AG09309 (cell line): Measurements from ENCODE around the gene ARHGAP6.

Experiments used
- DNase-seq: peaks from one replicate; pipeline ENCODE4 v3.0.0-alpha.2; 2010; ENCODE audit warnings: low read depth
- H3K4me3 ChIP-seq: 2 replicates; pipeline ENCODE4 v1.5.1; 2011; ENCODE audit warnings: mild to moderate bottlenecking, low read depth, low read length, moderate library complexity; ENCODE audit not compliant: control insufficient read depth
- TF ChIP-seq, protein P1 (sequence below): IDR thresholded peaks from 2 replicates; pipeline ENCODE4 v1.5.1; 2011; ENCODE audit warnings: mild to moderate bottlenecking, low read depth, low read length, inconsistent platforms; ENCODE audit not compliant: insufficient read depth, control insufficient read depth; ENCODE audit errors: missing control alignments

The ARHGAP6 gene

DNA sequence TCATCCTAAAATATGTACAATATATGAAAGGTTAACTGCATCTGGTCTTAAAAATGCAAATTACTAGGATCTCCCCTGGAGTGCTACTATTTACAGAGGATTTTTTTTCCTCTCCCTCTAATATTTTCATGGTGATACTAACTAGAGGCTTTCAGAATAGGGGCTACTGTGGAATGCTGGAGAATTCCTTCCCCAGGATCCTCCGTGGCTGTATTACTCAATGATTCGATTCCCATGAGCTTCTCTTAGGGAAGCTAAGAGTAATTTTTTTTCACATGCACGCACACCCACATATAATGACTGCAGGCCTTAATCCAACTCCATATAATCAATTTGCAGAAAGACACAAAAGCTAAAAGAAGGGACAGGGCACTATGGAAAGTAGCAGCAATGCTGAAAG, 184.7 kb downstream of the ARHGAP6 start:
- no peak overlapping the region for H3K4me3 ChIP-seq
- TF ChIP-seq, protein P1, sequence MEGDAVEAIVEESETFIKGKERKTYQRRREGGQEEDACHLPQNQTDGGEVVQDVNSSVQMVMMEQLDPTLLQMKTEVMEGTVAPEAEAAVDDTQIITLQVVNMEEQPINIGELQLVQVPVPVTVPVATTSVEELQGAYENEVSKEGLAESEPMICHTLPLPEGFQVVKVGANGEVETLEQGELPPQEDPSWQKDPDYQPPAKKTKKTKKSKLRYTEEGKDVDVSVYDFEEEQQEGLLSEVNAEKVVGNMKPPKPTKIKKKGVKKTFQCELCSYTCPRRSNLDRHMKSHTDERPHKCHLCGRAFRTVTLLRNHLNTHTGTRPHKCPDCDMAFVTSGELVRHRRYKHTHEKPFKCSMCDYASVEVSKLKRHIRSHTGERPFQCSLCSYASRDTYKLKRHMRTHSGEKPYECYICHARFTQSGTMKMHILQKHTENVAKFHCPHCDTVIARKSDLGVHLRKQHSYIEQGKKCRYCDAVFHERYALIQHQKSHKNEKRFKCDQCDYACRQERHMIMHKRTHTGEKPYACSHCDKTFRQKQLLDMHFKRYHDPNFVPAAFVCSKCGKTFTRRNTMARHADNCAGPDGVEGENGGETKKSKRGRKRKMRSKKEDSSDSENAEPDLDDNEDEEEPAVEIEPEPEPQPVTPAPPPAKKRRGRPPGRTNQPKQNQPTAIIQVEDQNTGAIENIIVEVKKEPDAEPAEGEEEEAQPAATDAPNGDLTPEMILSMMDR, result no peak
- no peak for DNase-seq

DNA sequence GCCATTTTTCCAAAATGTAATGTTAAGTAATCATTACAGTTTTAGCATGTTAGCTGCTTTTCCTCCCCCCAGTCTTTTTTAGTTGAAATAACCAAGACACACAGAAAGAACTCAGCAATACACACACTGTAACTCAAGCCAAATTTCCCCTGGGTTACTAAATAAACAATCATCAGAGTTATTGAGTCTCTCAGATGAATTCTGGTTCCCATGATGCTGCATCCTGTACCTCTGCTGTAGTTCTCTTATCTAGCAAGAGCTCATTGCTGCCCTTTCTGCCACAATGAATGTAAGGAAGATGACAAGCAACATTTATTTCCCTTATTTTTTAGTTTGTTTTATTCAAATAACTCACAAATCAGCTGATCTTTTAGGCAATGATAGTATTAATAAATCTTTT, 185.1 kb downstream of the ARHGAP6 start:
- H3K4me3 ChIP-seq, result no peak overlapping the region
- TF ChIP-seq, protein P1, result no peak

DNA sequence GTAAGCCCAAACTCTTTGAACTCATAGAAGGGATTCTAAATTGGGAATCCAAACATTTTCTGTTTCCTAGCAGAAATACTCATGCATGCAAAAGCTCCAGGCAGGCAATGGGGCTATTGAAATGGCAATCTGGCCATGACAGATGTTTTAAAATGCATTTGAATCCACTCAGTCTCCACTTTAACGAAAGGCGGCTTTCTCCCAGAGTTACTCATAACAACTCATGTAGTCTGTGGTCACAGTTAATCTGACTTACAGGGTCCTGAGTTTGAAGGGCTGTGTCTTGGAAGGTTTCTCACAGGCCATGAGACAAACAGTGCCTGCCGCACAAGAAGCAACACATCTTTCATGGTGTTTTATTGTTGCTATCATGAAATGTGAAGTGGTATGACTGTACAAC, 186.8 kb downstream of the ARHGAP6 start:
- no peak overlapping the region for H3K4me3 ChIP-seq
- no peak for DNase-seq
- TF ChIP-seq, protein P1, result no peak

More for the DNA sequence above, 185.1 kb downstream of the ARHGAP6 start:
- no peak for DNase-seq

DNA sequence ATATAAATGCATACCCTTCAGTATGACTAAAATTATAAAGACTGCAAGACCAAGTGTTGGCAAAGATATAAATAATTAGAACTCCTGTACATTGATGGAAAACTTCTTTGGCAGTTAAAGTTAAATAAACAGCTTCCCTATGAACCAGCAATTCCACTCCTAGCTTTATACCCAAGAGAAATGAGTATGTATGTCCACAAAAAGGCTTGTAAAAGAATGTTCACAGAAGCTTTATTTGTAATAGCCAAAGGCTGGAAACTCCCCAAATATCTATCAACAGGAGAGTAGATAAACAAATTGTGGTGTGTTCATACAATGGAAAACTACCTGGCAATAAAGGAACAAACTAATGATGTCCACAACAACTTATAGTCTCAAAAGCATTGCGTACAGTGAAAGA, 187.7 kb downstream of the ARHGAP6 start:
- TF ChIP-seq, protein P1, result no peak
- H3K4me3 ChIP-seq, result no peak overlapping the region
- no peak for DNase-seq

DNA sequence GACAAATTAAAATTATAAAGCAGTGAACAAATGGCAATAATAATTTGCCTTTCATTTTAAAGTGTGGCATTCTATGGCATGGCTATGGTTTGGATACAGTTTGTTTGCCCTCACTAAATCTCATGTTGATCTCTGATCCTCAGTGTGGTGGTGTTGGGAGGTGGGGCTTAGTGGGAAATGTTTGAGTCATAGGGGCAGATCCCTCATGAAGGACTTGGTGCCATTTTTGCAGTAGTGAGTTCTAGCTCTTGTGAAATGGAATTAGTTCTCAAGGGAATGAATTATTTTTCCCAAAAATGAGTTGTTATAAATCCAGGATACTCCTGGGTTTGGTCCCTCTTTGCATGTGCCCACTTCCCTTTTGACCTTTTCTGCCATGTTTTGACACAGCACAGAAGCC, 191.1 kb downstream of the ARHGAP6 start:
- DNase-seq, result no peak
- no peak overlapping the region for H3K4me3 ChIP-seq
- TF ChIP-seq, protein P1, result no peak

DNA sequence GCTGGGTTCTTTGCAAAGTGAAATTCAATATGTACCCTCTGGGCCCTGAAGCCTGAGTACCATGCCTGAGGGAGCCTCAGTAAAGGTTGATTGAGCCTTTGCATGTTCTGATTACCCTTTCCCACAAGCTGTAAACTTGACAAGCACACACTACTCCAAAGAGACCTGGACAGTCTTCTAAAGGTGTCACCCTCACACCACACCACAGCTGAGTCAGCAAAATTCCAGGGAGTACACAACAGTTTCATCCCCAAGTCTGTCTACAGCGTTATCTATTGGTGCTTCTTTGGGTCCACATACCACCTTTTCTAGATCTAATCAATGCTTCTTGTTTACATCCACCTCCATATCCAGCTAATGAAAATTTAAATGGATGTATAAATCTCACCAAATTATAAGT, 191.7 kb downstream of the ARHGAP6 start:
- TF ChIP-seq, protein P1, result no peak
- DNase-seq, result no peak
- H3K4me3 ChIP-seq, result no peak overlapping the region

DNA sequence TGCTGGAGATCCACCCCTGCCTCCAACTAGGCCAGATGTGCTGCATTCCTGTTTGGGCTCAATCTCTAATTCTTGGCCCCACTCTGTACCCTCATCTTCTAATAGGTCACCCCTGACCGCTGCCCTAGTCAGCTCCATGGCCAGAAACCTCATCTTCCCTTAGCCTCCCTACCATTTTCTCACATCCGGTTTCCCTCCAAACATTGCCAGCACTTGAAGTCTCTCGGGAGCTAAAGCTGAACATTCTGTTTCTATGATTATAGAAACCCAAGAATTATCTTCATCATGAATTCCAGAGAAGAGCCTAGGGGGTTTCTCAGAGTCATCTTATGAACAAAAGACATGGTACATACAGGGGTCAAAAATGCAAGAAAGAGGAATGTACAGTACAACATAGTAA, 192.8 kb downstream of the ARHGAP6 start:
- no peak overlapping the region for H3K4me3 ChIP-seq
- TF ChIP-seq, protein P1, result no peak

More for the DNA sequence above, 192.8 kb downstream of the ARHGAP6 start:
- no peak for DNase-seq
